ENCODE measurements around the gene FASTKD1.

DNA sequence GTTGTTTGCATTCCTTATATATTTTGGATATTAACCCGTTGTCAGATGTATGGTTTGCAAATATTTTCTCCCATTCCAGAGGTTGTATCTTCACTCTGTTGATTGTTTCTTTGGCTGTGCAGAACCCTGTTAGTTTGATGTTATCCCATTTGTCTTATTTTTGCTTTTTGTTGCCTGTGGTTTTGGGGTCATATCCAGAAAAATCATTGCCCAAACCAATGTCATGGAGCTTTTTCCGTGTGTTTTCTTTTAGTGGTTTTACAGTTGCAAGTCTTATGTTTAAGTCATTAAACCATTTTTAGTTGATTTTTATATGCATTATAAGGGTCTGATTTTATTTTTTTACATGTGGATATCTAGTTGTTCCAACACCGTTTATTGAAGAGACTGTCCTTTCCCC, 46.3 kb upstream of the FASTKD1 start:
- TF ChIP-seq ZNF274 (IDR thresholded peaks at IDR 0.05; ENCODE audit: low read depth, low read length) (no peak), YY1 (IDR thresholded peaks at IDR 0.05; ENCODE audit: insufficient read depth, insufficient read length) (no peak)
